Cardiac atrium fibroblast (primary cell): ENCODE data around the gene SETD2. TPM values are rescaled to one million over a fixed set of nuclear protein-coding genes. Genes with fewer than 3 reads are reported as not detected.

ENCODE experiments used
- total RNA-seq: library from RNA; depleted of rRNA; stranded (reverse); fragments of >200 nt; gene quantifications from 2 replicates; pipeline ENCODE4 v1.2.3, GENCODE V29; 2015

SETD2 gene
- total RNA-seq, result 15.3 and 15.7 TPM in 2 replicates

DNA sequence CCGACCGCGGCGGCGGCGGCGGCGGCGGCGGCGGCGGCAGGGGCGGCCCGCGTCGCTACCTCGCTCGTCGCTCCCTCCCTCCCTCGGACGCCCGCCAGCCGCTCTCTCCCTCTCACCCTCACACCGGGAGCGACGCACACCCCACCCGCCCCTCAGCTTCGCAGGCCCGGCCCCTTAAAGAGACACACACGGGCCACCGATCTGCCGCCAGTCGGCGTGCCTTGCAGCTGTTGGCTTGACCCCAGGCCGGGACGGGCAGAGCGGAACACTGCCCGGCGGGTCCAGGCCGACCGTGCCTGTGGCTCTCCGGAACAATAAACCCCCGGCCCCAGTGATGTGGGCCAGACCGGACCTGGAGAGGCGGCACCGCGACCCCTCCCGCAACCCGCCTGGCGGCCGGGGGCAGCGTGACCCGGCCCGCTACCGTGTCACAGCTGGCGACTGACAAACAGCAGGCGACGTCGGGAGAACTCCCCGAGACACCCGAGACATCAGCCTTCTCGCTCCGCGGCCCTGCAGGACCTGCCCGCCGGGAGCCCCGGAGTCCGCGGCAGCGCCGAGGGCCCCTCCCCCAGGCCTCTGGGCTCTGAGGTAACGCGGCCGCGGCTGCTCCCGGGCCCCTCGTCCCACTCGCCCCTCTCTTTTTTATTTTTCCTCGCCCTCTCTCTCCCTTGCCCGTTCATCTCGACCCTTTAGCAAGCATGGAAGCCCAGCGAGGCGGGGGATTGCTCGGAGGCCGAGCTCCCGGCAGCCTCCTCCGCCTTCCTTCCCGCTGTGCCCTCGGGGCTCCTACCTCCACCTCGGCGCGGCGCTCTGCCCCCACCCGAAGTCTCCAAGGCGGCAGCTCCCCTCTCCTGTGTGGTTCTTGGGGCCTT, at the start of gene SETD2:
SETD2 (minus strand) TSS at position 107 of the 875 bp plus-strand sequence. CDS start 189 bp downstream, outside the sequence.

GRCh38 chr3:46978985-46979944, 184.6 kb downstream of the SETD2 start, which contains the start of gene NBEAL2:
Gene NBEAL2, plus strand, starts transcription at chr3:46979666. Its CDS starts 196 bp downstream, at chr3:46979862.

GRCh38 chr3:46976326-46977190, 187.4 kb downstream of the SETD2 start, which contains the start of gene CCDC12:
Gene CCDC12, minus strand, starts transcription at chr3:46976745. Its CDS starts 13 bp downstream, at chr3:46976732.

Other genes with a start within 250 kb of the SETD2 start
- gene CCDC12, start 187.4 kb downstream of the SETD2 start, total RNA-seq, result 11.7 and 31.1 TPM in 2 replicates
- 3.6 and 4.0 TPM in 2 replicates for gene NBEAL2, start 184.4 kb downstream of the SETD2 start, total RNA-seq
- 1.6 and 5.3 TPM in 2 replicates for gene KIF9, start 118.7 kb upstream of the SETD2 start, total RNA-seq
- gene KLHL18, start 118.8 kb upstream of the SETD2 start, total RNA-seq, result 7.4 and 10.9 TPM in 2 replicates
- 12.5 and 17.8 TPM in 2 replicates for gene PTPN23, start 216.9 kb upstream of the SETD2 start, total RNA-seq